Measurements from ENCODE around the gene CRADD. TPM values are rescaled to one million over a fixed set of nuclear protein-coding genes. Genes with fewer than 3 reads are reported as not detected.

Gene CRADD
- total and polyA plus RNA-seq, 10 of the 15 experiments (the other 5 are each of a cell fraction or from before 2014, with no cell fraction given): 7.6 to 15.5 (median 11.7) TPM

GRCh38 chr12:93855261-93855660 lies 178.1 kb downstream of the CRADD start:
- RAD21 ChIA-PET (ENCODE audit: unreplicated experiment): no interaction called here
- no peak for FAIRE-seq
- Histone ChIP-seq H3K9me3 (replicated peaks; ENCODE audit: control insufficient read depth, insufficient read depth, low read length) (no peaks in the 10 kb centered on the region), H3K27me3 (replicated peaks in 1 of 2; ENCODE audit: control insufficient read depth in 2 of 2, insufficient read depth in 2 of 2, low read length in 1 of 2) (no peaks in the 10 kb centered on the region), H3K4me2 (ENCODE audit: control insufficient read depth, insufficient read depth) (no peak overlapping the region), H3K4me3 (no peak overlapping the region), H4K20me1 (ENCODE audit: control insufficient read depth, insufficient read depth) (no peaks in the 10 kb centered on the region), H3K79me2 (ENCODE audit: control insufficient read depth, insufficient read depth, low read length) (no peaks in the 10 kb centered on the region), H3K27ac (ENCODE audit: control insufficient read depth, insufficient read depth) (no peak overlapping the region), H3K36me3 (ENCODE audit: control insufficient read depth in 2 of 2, insufficient read depth in 2 of 2, low read length in 1 of 2) (no peaks in the 10 kb centered on the region), H2AFZ (ENCODE audit: control insufficient read depth, low read depth, low read length) (no peak overlapping the region), H3K4me1 (ENCODE audit: control insufficient read depth, insufficient read depth, low read length) (no peaks in the 10 kb centered on the region), H3K9ac (ENCODE audit: control insufficient read depth, insufficient read depth, low read length) (no peak overlapping the region)
- no peak for DNase-seq (ENCODE audit: low read depth, low spot score)
- POLR2A ChIA-PET: no interaction called here
- no peak for TF ChIP-seq ZBTB4 (CRISPR knock-in tag; IDR thresholded peaks at IDR 0.05)
- TF ChIP-seq SPI1 (IDR thresholded peaks at IDR 0.05; ENCODE audit: borderline replicate concordance, insufficient read depth, low read depth, low read length): peak; percentile 49; the same call in 1 of the 2 replicates
- SMC1A ChIA-PET (ENCODE audit: uncharacterized antibody, unreplicated experiment): interaction anchor here (0.6 kb wide), 1 partner anchor 287 kb away, joined by 4 read pairs; no protein-coding TSS in a partner anchor
- 68% methylated on average over 4 of the region's 4 CpGs for WGBS (ENCODE audit: insufficient coverage, insufficient replicate concordance, low lambda C conversion rate, missing lambda C conversion rate)
- BruUV-seq (replicated peaks): no TSS peak
- intact Hi-C loops (cut with micrococcal nuclease; ENCODE audit: unreplicated experiment): no loop called here
- in situ Hi-C loops (cut with MboI): no loop called here
- CTCF ChIA-PET: no interaction called here
- ATAC-seq: no peak

GRCh38 chr12:93856611-93857010 lies 179.4 kb downstream of the CRADD start:
- intact Hi-C loops (cut with micrococcal nuclease; ENCODE audit: unreplicated experiment) (no loop called here), in situ Hi-C loops (cut with MboI) (no loop called here)
- Histone ChIP-seq H3K4me1 (ENCODE audit: control insufficient read depth, insufficient read depth, low read length) (no peaks in the 10 kb centered on the region), H2AFZ (ENCODE audit: control insufficient read depth, low read depth, low read length) (no peak overlapping the region), H4K20me1 (ENCODE audit: control insufficient read depth, insufficient read depth) (no peaks in the 10 kb centered on the region), H3K9me3 (replicated peaks; ENCODE audit: control insufficient read depth, insufficient read depth, low read length) (no peaks in the 10 kb centered on the region; the same call in 2 of the 3 replicates), H3K27ac (ENCODE audit: control insufficient read depth, insufficient read depth) (no peak overlapping the region), H3K4me2 (ENCODE audit: control insufficient read depth, insufficient read depth) (no peak overlapping the region), H3K4me3 (no peak overlapping the region), H3K9ac (ENCODE audit: control insufficient read depth, insufficient read depth, low read length) (no peak overlapping the region), H3K36me3 (ENCODE audit: control insufficient read depth in 2 of 2, insufficient read depth in 2 of 2, low read length in 1 of 2) (no peaks in the 10 kb centered on the region), H3K79me2 (ENCODE audit: control insufficient read depth, insufficient read depth, low read length) (no peaks in the 10 kb centered on the region), H3K27me3 (replicated peaks in 1 of 2; ENCODE audit: control insufficient read depth in 2 of 2, insufficient read depth in 2 of 2, low read length in 1 of 2) (no peaks in the 10 kb centered on the region)
- no TSS peak for BruUV-seq (replicated peaks)
- ChIA-PET RAD21 (ENCODE audit: unreplicated experiment) (no interaction called here), SMC1A (ENCODE audit: uncharacterized antibody, unreplicated experiment) (interaction anchor here (0.9 to 1.1 kb wide), 2 partner anchors 83 to 101 kb away, joined by 3 to 4 read pairs; no protein-coding TSS in a partner anchor), CTCF (no interaction called here), POLR2A (no interaction called here)
- ATAC-seq (no peak), DNase-seq (ENCODE audit: low read depth, low spot score) (no peak), FAIRE-seq (no peak)
- TF ChIP-seq POLR2A (IDR thresholded peaks at IDR 0.05; ENCODE audit: low read depth, low read length): no peak
- no peak for TF ChIP-seq ZNF24 (IDR thresholded peaks at IDR 0.05)
- TF ChIP-seq ZNF592 (IDR thresholded peaks at IDR 0.05): no peak
- TF ChIP-seq TCF3 (IDR thresholded peaks at IDR 0.05; ENCODE audit: borderline replicate concordance, insufficient read depth, low read depth, low read length): no peak
- TF ChIP-seq ZBTB4 (CRISPR knock-in tag; IDR thresholded peaks at IDR 0.05): no peak

Data from GM12878 (cell line).